Lung (tissue), 12 donors: Measurements from ENCODE around the gene MAPK13. TPM values are rescaled to one million over a fixed set of nuclear protein-coding genes. Genes with fewer than 3 reads are reported as not detected.

Source experiments
- ATAC-seq: fragments of 200-7000 bp; cut with Tn5 transposase; one replicate; pipeline ENCODE4 v1.9.1; 2020; ENCODE audit warnings: moderate number of reproducible peaks; ENCODE audit not compliant: insufficient read depth, low FRiP score
- DNase-seq, 3 donors: peaks; one replicate each; pipeline ENCODE4 v3.0.0-alpha.2; 2013 to 2017
- H3K27ac ChIP-seq, 2 donors: one replicate each; pipeline ENCODE4 v1.5.1; 2013; ENCODE audit warnings: mild to moderate bottlenecking in 2 of 2, moderate library complexity in 2 of 2, control low read depth in 1 of 2, inconsistent platforms in 1 of 2, low read depth in 1 of 2, low read length in 1 of 2
- H3K27me3 ChIP-seq, 3 donors: one replicate each; pipeline ENCODE4 v1.5.1; 2013; ENCODE audit warnings: low read length in 2 of 3; ENCODE audit not compliant: control insufficient read depth in 3 of 3, insufficient read depth in 3 of 3
- H3K36me3 ChIP-seq, 4 donors: one replicate each; pipeline ENCODE4 v1.5.1; 2013; ENCODE audit warnings: low read length in 4 of 4, mild to moderate bottlenecking in 1 of 4, moderate library complexity in 1 of 4; ENCODE audit not compliant: control insufficient read depth in 4 of 4, insufficient read depth in 4 of 4
- H3K4me1 ChIP-seq, 5 donors: one replicate each; pipeline ENCODE4 v1.5.1; 2013; ENCODE audit warnings: low read length in 5 of 5, mild to moderate bottlenecking in 2 of 5, moderate library complexity in 1 of 5; ENCODE audit not compliant: control insufficient read depth in 5 of 5, insufficient read depth in 5 of 5
- H3K4me3 ChIP-seq: one replicate; pipeline ENCODE4 v1.5.1; 2013; ENCODE audit warnings: mild to moderate bottlenecking, control low read depth, moderate library complexity
- H3K9ac ChIP-seq, 2 donors: one replicate each; pipeline ENCODE4 v1.5.1; 2013; ENCODE audit warnings: low read length in 2 of 2, control low read depth in 1 of 2; ENCODE audit not compliant: insufficient read depth in 1 of 2
- H3K9me3 ChIP-seq, 4 donors: one replicate each; pipeline ENCODE4 v1.5.1; 2013; ENCODE audit warnings: low read length in 3 of 4, mild to moderate bottlenecking in 1 of 4, moderate library complexity in 1 of 4; ENCODE audit not compliant: control insufficient read depth in 4 of 4, insufficient read depth in 3 of 4
- CTCF ChIP-seq: IDR thresholded peaks from 2 replicates; pipeline ENCODE4 v1.5.1; 2012; ENCODE audit warnings: mild to moderate bottlenecking; ENCODE audit errors: control extremely low read depth, extremely low read depth
- WGBS, 2 donors: extraction: QIAGEN DNeasy Blood & Tissue Kit; methylation state at CpG; one replicate each; pipeline ENCODE4 v1.1.7; 2013; 5-methylcytosine and 5-hydroxymethylcytosine counted together
- polyA plus RNA-seq, 2 donors: library from polyadenylated mRNA; stranded (reverse); fragments of 200-250 nt; gene quantifications; one replicate each; pipeline ENCODE4 v1.2.1, GENCODE V29; 2013
- total RNA-seq, 2 donors: library from RNA; depleted of rRNA in 1 of 2; stranded (reverse); fragments of >200 nt in 1 of 2; gene quantifications; one replicate each; pipeline ENCODE4 v1.2.1, GENCODE V29; 2014 to 2021
- donor health status: control.
- donor health status: control.
- donor health status: Bipolar disorder and iron deficiency.
- donor health status: healthy.
- donor health status: DM: yes; HTN: yes; CAD: no.

MAPK13 gene
- total and polyA plus RNA-seq, 4 donors, result 29.9 to 73.3 (median 50.5) TPM

DNA sequence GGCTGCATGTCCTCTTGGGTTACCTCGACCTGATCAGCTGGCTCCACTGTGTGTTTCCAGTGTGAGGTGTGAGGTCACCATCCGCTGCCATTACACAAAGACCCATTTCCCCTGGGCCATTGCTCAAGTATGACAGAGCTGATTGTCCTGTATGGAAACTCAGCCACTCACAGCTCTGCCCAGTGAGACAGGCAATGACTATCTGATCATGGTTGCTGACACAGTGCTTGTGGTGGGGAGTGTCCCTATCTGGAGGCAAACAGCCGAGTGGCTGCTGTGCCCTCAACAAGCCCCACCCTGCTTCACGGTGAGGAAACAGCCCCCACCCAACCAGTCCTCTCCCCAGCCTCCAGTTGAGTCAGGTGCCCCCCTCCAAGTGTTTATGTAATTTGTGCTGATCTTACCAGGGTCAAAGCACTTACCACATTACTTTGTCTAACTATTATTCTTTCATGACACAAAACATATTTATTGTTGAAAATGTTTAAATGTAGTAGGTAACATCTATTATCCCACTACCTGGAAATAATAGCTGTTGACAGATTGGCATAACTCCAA is 11.7 kb upstream of the MAPK13 start:
- ATAC-seq, result peak; percentile 49
- no peak for TF ChIP-seq CTCF
- no peaks in the 10 kb centered on the region for H3K36me3 ChIP-seq
- no peaks in the 10 kb centered on the region for H3K27me3 ChIP-seq
- 16 to 27% methylated on average over 4 of the region's 4 CpGs for whole genome bisulfite sequencing, 2 donors
- H3K4me3 ChIP-seq, result no peak overlapping the region
- H3K9ac ChIP-seq, result no peak overlapping the region
- H3K4me1 ChIP-seq, result peaks cover 0 to 16% (median 0%) of the 10 kb centered on the region in 5 donors
- peak in 1 of 3 donors; percentile 46 for DNase-seq
- H3K9me3 ChIP-seq, result no peaks in the 10 kb centered on the region
- H3K27ac ChIP-seq, result peak overlapping the region in 1 of 2 donors; percentile 9

GRCh38 chr6:36119209-36119608 is 11.1 kb upstream of the MAPK13 start:
- H3K9ac ChIP-seq, result no peak overlapping the region
- no peak for DNase-seq
- 78 to 80% methylated on average over 4 of the region's 4 CpGs for WGBS, 2 donors
- peaks cover 0 to 16% (median 0%) of the 10 kb centered on the region in 5 donors for H3K4me1 ChIP-seq
- no peak for TF ChIP-seq CTCF
- H3K4me3 ChIP-seq, result no peak overlapping the region
- no peaks in the 10 kb centered on the region for H3K36me3 ChIP-seq
- no peak overlapping the region for H3K27ac ChIP-seq
- no peaks in the 10 kb centered on the region for H3K9me3 ChIP-seq
- no peak for ATAC-seq
- no peaks in the 10 kb centered on the region for H3K27me3 ChIP-seq

DNA sequence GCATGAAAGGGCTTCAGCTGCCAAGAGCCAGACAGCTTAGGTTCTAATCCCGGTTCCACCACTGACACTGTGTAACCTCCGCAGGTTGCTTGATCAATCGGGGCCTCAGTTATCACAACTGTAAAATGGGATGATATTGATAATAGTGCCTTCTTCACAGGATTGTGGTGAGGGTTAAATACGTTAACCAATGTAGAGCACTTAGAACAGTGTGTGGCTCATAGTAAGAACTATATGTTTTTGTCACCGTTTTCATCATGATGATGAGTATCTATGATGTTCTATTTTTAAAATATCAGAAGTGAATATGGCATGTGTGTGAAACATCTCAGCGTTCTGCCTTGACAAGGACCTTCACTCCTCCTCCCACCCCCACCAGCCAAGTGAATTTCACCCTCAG is 10.3 kb upstream of the MAPK13 start:
- DNase-seq, result no peak
- TF ChIP-seq CTCF, result no peak
- no peak overlapping the region for H3K9ac ChIP-seq
- H3K4me3 ChIP-seq, result no peak overlapping the region
- no peaks in the 10 kb centered on the region for H3K36me3 ChIP-seq
- H3K4me1 ChIP-seq, result peaks cover 0 to 19% (median 0%) of the 10 kb centered on the region in 5 donors
- H3K27ac ChIP-seq, result peak overlapping the region in 1 of 2 donors; percentile 83
- WGBS, 2 donors, result 77 to 80% methylated on average over 6 of the region's 6 CpGs
- H3K9me3 ChIP-seq, result no peaks in the 10 kb centered on the region
- no peaks in the 10 kb centered on the region for H3K27me3 ChIP-seq
- no peak for ATAC-seq

DNA sequence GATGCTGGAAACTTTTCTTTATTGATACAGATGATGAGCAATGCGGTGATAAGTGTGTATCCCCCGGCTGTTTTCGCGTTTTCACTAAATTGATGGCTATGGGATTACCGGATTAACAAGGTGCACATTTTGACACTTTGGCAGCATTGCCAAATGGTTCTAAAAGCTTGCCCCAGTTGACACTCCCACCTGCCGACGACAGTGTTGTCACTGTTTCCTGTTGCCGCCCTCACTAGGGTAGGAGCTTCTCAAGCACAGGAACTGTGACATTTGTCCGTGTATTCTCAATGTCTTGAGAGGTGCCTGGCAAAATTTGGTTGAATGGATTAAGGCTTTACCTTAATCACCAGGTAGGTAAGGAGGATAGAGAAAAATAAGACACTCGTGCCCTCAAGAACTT is 9.8 kb upstream of the MAPK13 start:
- H3K27ac ChIP-seq, result peak overlapping the region in 1 of 2 donors; percentile 83
- no peak overlapping the region for H3K9ac ChIP-seq
- H3K36me3 ChIP-seq, result no peaks in the 10 kb centered on the region
- DNase-seq (no peak), ATAC-seq (no peak)
- H3K27me3 ChIP-seq, result no peaks in the 10 kb centered on the region
- H3K9me3 ChIP-seq, result no peaks in the 10 kb centered on the region
- H3K4me1 ChIP-seq, result peaks cover 0 to 19% (median 0%) of the 10 kb centered on the region in 5 donors
- no peak overlapping the region for H3K4me3 ChIP-seq
- TF ChIP-seq CTCF, result no peak
- WGBS, 2 donors, result 30 to 35% methylated on average over 10 of the region's 10 CpGs
